BLaER1 (cell line): ENCODE data around the gene LCE3E.

ENCODE experiments used
- H3K27ac ChIP-seq: shearing (Covaris generic); formaldehyde crosslinking; 2 replicates; pipeline ENCODE4 v1.8.1; 2022
- H3K27me3 ChIP-seq: shearing (Covaris generic); formaldehyde crosslinking; 2 replicates; pipeline ENCODE4 v1.8.1; 2022
- H3K36me3 ChIP-seq: shearing (Covaris generic); formaldehyde crosslinking; 2 replicates; pipeline ENCODE4 v1.8.1; 2022
- H3K4me1 ChIP-seq: shearing (Covaris generic); formaldehyde crosslinking; 2 replicates; pipeline ENCODE4 v1.8.1; 2022
- H3K4me2 ChIP-seq: shearing (Covaris generic); formaldehyde crosslinking; 2 replicates; pipeline ENCODE4 v1.8.1; 2022
- H3K4me3 ChIP-seq: shearing (Covaris generic); formaldehyde crosslinking; 2 replicates; pipeline ENCODE4 v1.8.1; 2022
- H3K9ac ChIP-seq: shearing (Covaris generic); formaldehyde crosslinking; 2 replicates; pipeline ENCODE4 v1.8.1; 2022
- H3K9me3 ChIP-seq: shearing (Covaris generic); formaldehyde crosslinking; 2 replicates; pipeline ENCODE4 v1.8.1; 2022
- H4K20me1 ChIP-seq: shearing (Covaris generic); formaldehyde crosslinking; 2 replicates; pipeline ENCODE4 v1.8.1; 2022
- Cebpa-rat ChIP-seq: shearing (Covaris generic); IDR thresholded peaks from 2 replicates; pipeline ENCODE4 v1.8.1; 2022

LCE3E gene

GRCh38 chr1:152517237-152517811 is 49.3 kb downstream of the LCE3E start:
- Histone ChIP-seq H3K27me3 (no peaks in the 10 kb centered on the region), H4K20me1 (no peaks in the 10 kb centered on the region), H3K9ac (no peak overlapping the region), H3K36me3 (no peaks in the 10 kb centered on the region), H3K4me2 (no peak overlapping the region), H3K27ac (no peak overlapping the region), H3K9me3 (no peaks in the 10 kb centered on the region), H3K4me3 (no peak overlapping the region), H3K4me1 (no peaks in the 10 kb centered on the region)
- no peak for TF ChIP-seq Cebpa-rat

DNA sequence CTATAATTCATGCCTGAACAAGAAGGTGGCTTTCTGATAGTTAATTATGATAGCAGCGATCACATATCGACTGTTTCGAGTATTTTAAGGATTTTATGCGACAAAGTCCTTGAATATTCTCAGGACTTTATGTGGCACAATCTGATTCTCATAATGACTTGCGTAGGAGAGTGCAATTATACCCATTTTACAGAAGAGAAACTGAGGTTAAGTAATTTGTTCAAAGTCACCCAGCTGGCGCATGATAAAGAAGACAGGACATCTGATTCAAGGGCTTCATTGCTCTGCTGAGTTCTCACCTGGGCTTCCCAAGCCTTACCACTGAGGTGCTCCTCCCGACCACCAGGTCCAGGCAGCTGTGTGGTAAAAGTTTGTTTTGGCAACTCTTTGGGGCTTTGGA is 50.5 kb downstream of the LCE3E start:
- Histone ChIP-seq H3K4me3 (no peak overlapping the region), H3K4me1 (no peaks in the 10 kb centered on the region), H3K9me3 (no peaks in the 10 kb centered on the region), H4K20me1 (no peaks in the 10 kb centered on the region), H3K27me3 (no peaks in the 10 kb centered on the region), H3K27ac (no peak overlapping the region), H3K4me2 (no peak overlapping the region), H3K36me3 (no peaks in the 10 kb centered on the region), H3K9ac (no peak overlapping the region)
- no peak for TF ChIP-seq Cebpa-rat
